IMR-90 (cell line): ENCODE measurements around the gene USO1.

Source experiments
- BHLHE40 ChIP-seq: fragments of 150-350 bp; IDR thresholded peaks from 2 replicates; pipeline ENCODE4 v1.6.1; 2016; ENCODE audit warnings: mild to moderate bottlenecking, low read depth, low read length
- CHD1 ChIP-seq: IDR thresholded peaks from 2 replicates; pipeline ENCODE4 v1.6.1; 2012; ENCODE audit warnings: low read depth, low read length, improper control_type of control experiment
- FOS ChIP-seq: fragments of 150-350 bp; IDR thresholded peaks from 2 replicates; pipeline ENCODE4 v1.6.1; 2016; ENCODE audit warnings: low read depth, low read length
- MAZ ChIP-seq: IDR thresholded peaks from 2 replicates; pipeline ENCODE4 v1.6.1; 2012; ENCODE audit warnings: low read depth, mild to moderate bottlenecking, low read length, improper control_type of control experiment, moderate library complexity, borderline replicate concordance
- MXI1 ChIP-seq: IDR thresholded peaks from 2 replicates; pipeline ENCODE4 v1.6.1; 2012; ENCODE audit warnings: low read depth, mild to moderate bottlenecking, low read length, moderate library complexity, borderline replicate concordance
- POLR2A ChIP-seq: IDR thresholded peaks from 2 replicates; pipeline ENCODE4 v1.6.1; 2012; ENCODE audit warnings: mild to moderate bottlenecking, low read depth, low read length
- RAD21 ChIP-seq: IDR thresholded peaks from 2 replicates; pipeline ENCODE4 v1.6.1; 2012; ENCODE audit warnings: low read length, improper control_type of control experiment
- RCOR1 ChIP-seq: IDR thresholded peaks from 2 replicates; pipeline ENCODE4 v1.6.1; 2012; ENCODE audit warnings: mild to moderate bottlenecking, low read length, improper control_type of control experiment; ENCODE audit not compliant: insufficient replicate concordance
- RFX5 ChIP-seq: IDR thresholded peaks from 2 replicates; pipeline ENCODE4 v1.8.0; 2012; ENCODE audit warnings: low read depth, mild to moderate bottlenecking, low read length, moderate library complexity
- SMC3 ChIP-seq: fragments of 150-350 bp; IDR thresholded peaks from 2 replicates; pipeline ENCODE4 v1.6.1; 2016; ENCODE audit warnings: low read depth, mild to moderate bottlenecking, antibody characterized with exemption, low read length, moderate library complexity
- TF ChIP-seq, protein P1 (sequence below): conservative IDR thresholded peaks from 2 replicates; pipeline ENCODE4 v1.5.1; 2012; ENCODE audit warnings: mild to moderate bottlenecking, low read depth, low read length, improper control_type of control experiment
- TF ChIP-seq, protein P2 (sequence below): fragments of 150-350 bp; IDR thresholded peaks from 2 replicates; pipeline ENCODE4 v1.6.1; 2017; ENCODE audit warnings: mild to moderate bottlenecking, antibody characterized with exemption, low read length, low read depth
- TF ChIP-seq, protein P3 (sequence below): fragments of 150-350 bp; IDR thresholded peaks from 2 replicates; pipeline ENCODE4 v1.6.1; 2016; ENCODE audit warnings: low read depth, mild to moderate bottlenecking, low read length, moderate library complexity, borderline replicate concordance

DNA sequence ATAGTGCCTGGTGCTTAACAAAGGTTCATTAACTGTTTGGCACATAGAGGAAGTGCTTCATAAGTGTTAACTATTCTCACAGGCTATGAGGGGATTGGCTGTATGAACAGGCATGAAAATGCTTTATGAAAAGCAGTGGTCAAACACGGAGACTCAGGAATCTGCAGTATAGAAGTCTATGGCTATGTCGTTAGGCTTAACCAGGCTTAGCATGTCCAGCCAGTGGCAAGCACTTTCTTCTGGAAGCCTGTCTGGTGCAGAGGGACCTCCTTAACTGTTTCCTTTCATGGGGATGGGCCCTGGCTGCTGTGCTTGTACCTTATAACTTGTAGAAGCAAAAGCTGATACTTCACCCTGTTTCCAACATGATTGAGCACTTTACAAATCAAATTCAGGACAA, 99.4 kb downstream of the USO1 start:
- TF ChIP-seq POLR2A = no peak
- no peak for TF ChIP-seq RFX5
- TF ChIP-seq, protein P1, sequence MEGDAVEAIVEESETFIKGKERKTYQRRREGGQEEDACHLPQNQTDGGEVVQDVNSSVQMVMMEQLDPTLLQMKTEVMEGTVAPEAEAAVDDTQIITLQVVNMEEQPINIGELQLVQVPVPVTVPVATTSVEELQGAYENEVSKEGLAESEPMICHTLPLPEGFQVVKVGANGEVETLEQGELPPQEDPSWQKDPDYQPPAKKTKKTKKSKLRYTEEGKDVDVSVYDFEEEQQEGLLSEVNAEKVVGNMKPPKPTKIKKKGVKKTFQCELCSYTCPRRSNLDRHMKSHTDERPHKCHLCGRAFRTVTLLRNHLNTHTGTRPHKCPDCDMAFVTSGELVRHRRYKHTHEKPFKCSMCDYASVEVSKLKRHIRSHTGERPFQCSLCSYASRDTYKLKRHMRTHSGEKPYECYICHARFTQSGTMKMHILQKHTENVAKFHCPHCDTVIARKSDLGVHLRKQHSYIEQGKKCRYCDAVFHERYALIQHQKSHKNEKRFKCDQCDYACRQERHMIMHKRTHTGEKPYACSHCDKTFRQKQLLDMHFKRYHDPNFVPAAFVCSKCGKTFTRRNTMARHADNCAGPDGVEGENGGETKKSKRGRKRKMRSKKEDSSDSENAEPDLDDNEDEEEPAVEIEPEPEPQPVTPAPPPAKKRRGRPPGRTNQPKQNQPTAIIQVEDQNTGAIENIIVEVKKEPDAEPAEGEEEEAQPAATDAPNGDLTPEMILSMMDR = no peak
- no peak for TF ChIP-seq RCOR1
- TF ChIP-seq, protein P2, sequence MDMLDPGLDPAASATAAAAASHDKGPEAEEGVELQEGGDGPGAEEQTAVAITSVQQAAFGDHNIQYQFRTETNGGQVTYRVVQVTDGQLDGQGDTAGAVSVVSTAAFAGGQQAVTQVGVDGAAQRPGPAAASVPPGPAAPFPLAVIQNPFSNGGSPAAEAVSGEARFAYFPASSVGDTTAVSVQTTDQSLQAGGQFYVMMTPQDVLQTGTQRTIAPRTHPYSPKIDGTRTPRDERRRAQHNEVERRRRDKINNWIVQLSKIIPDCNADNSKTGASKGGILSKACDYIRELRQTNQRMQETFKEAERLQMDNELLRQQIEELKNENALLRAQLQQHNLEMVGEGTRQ = no peak
- TF ChIP-seq, protein P3, sequence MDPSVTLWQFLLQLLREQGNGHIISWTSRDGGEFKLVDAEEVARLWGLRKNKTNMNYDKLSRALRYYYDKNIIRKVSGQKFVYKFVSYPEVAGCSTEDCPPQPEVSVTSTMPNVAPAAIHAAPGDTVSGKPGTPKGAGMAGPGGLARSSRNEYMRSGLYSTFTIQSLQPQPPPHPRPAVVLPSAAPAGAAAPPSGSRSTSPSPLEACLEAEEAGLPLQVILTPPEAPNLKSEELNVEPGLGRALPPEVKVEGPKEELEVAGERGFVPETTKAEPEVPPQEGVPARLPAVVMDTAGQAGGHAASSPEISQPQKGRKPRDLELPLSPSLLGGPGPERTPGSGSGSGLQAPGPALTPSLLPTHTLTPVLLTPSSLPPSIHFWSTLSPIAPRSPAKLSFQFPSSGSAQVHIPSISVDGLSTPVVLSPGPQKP = no peak
- TF ChIP-seq RAD21 = no peak
- TF ChIP-seq CHD1 = no peak
- TF ChIP-seq SMC3 = no peak
- TF ChIP-seq MAZ = no peak
- no peak for TF ChIP-seq BHLHE40
- TF ChIP-seq FOS = no peak
- TF ChIP-seq MXI1 = no peak
